GM21737 (cell line): ENCODE data around the gene TCF12.
"Not testable (repeated sequence)": the region's sequence is repeated elsewhere in the genome, so short reads cannot be mapped to it uniquely, and the experiment has no call there.

ENCODE experiments used
- ATAC-seq: cut with Tn5 transposase; IDR thresholded peaks from one replicate; pipeline ENCODE4 v1.9.1; 2021; ENCODE audit warnings: mild to moderate bottlenecking, moderate library complexity; ENCODE audit not compliant: unreplicated experiment

The TCF12 gene

DNA sequence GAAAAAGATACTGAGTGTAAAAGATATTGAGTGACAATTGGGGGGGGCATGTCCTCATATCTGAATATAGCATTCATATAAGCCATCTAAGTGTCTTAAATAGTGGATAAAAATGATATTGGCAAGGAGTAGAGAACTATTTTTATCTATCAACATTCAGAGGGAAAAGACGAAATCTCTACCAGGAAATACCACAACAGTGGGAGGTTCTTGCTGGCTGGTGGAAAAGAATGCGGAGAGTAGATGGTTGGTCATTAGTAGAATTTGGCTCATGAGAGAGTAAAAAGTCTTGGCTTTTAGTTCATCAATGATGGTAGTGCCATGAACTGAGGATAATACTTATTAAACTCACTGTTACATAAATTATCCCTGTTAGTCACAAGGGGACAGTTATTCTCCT is 4.8 kb upstream of the TCF12 start:
- no peak for ATAC-seq

DNA sequence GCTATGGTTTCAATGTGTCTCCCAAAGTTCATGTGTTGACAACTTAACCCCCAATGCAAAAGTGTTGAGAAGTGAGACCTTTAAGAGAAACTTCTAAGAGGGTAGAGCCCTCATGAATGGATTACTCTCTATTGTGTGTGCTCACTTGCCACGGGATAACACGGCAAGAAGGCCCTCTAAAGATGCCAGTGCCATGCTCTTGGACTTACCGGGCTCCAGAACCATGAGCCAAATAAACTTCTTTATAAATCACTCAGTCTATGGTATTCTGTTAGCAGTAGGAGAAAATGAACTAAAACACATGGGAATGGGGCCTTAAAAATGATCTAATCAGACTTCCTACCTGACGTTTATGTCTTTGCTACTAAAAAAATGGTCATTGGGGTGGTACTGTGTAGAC is 2.6 kb upstream of the TCF12 start:
- ATAC-seq, result no peak

DNA sequence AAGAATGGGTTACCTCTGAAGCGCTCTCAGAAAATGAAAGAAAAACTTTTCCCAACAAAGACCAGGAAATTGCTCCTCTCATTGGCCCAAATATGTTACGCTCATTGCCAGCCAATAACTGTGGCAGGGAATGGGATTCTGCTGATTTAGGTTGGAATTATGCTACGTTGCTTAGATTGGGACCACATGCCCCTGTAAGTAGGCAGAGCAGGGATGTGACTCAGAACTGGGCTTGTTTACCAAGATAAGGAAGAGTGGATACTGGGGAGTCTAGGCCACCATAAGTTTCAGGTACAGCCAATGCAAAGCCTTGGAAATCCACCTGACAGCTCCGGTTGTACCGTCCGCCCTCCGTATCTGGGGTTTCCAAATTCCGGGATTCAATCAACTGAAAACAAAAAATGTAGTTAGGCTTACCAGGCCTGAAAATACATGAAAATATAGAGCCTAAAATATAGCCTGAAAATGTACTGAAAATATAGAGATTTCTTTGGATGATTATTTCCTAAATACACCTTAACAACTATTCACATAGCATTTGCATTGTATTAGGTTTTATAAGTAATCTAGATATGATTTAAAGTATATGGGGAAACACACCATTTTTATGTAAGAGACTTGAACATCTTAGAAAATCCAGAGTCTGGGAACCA is 1.5 kb upstream of the TCF12 start:
- no peak for ATAC-seq

DNA sequence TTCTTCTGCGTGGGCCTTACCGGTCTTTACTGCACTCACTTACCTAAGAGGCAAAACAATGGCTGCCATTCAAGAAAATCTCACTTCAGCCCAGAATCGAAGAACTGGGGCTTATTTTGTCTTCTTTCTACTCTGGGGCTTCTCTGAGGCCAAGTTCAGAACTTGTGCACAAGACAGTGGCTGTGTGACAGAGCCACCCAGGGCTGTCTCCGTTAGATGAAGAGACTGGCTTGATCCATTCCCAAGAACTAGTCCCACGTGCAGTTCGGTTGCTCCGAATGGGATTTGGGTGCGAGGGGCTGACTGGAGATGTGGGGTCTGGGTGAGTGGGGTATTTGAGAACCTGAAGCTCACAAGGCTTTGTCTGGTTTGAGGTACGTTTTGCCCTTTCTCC is 795 bp upstream of the TCF12 start:
- ATAC-seq, result peak; percentile 8

DNA sequence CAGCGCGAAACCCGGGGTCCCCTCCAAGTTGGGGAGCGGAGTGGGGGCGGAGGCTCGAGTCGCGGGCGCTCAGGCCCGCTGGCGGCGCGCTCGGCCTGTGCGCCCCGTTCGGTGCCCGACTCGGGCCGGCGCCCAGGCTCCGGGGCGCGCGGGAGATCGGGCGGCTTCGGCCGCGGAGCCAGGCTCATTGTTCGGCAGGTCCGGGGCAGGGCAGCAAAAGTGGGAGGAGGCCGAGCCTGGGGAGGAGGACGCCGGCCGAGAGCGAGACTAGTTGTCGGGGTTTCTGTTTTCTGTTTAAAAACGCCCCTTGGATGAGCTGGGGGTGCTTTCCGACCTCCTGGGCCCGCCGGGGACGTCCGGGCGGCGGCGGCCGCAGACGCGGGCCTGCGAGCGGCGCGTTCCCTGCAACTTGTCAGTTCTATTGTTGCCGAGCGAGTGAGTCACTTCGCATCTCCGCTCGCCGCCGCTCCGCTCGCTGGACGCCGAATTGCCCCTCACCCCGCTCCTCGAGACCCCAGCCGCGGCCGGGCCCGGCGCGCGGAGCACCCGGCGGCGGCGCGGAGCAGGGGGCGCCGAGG is 676 bp downstream of the TCF12 start:
- ATAC-seq, result peak; percentile 24

DNA sequence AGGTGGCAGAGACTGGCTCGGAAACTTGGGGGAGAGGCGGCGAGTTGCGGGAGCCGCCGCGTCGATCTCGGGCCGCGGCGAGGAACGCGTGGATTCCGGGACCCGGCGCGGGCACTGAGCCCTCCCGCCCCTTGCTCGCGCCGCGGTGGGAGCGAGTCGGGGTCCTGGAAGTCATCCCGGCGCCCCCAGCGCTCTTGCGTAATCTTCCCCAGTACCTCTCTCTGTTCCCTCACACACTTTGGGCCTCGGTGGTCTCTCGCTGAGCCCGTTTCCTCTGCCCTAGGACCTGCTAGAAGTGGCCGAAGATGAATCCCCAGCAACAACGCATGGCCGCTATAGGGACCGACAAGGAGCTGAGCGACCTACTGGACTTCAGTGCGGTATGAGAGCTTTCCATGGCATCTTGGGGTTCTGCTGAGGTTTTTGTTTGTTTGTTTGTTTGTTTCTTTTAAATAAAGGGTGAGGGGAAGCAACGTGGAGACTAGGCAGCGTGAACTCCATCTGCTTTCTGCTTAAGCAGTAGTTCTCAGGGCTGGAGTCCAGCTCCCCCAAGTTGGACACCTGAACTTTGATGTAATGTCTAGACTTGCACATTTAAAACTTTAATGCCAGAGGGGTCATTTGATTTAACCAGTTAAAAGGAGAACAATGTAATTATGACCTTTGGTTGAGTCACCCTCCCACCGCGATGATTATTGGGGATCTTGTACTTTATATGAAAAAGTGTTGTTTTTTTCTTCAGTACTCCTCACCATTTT is 1.3 kb downstream of the TCF12 start:
- peak; percentile 9 for ATAC-seq

DNA sequence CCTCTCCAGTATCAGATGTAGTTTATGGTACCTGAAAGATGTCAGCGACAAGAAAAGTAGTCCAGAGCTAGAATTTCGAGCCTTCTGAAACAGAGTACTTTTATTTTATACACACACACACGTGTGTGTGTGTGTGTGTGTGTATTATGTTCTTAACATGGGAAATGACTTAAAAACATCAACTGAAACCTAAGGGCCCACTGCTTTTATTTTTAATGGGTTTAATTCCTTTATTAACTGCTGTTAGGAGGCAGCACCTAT is 1.9 kb downstream of the TCF12 start:
- no peak for ATAC-seq

DNA sequence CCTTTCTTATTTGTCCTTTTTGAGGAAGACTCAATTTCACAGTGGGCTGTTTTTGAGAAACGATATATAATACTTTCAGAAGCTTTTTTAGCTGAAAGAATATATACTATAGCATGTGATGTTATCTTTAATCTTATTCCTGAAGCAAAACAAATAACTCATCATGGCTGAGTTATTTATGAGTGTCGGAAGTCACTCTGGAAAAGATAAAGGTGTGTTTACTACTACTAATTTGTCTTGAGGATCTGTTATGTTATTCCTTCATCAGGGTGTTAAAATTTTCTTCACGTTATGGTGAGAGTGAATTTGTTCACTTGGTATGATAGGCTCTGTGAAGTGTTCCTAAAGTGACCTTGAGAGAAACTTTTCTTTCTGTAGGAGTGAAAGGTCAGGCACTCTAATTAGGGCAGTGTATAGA is 4.7 kb downstream of the TCF12 start:
- no peak for ATAC-seq

DNA sequence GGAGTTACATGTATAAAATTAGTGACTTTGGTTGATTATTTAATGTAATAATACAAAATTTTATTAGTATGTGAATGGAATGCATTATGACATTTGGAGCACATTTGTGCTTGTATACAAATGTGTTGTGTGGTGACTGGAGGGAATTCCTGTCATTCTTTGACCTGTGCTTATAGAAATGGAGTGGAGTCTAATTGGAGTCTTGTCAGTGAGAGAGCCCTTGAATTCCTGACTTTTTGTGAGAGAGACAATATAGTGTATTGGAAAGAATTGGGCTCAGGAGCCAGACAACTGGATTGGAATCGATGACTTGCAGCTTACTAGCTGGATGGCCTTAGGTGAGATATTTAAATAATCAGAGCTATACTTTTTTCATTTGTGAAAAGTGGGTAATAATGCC is 9.4 kb downstream of the TCF12 start:
- ATAC-seq, result no peak

DNA sequence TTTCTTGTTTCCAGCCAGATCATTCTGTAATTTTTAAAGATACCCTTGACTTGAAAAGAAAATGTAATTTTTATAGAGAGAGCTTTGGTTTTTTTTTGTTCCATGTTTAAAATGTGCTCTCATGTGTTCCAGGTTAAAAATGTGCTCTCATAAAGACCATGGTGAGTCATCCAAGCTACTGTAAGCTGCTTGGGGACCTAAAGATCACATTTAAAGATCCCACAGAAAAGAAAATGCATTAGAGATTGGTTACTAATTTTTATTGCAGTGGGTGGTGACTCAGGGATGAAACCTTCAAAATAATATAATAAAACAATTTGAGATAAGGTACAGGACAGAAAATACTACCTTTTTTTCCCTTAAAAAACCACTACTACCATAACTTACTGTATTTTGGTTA is 11.0 kb downstream of the TCF12 start:
- no peak for ATAC-seq

DNA sequence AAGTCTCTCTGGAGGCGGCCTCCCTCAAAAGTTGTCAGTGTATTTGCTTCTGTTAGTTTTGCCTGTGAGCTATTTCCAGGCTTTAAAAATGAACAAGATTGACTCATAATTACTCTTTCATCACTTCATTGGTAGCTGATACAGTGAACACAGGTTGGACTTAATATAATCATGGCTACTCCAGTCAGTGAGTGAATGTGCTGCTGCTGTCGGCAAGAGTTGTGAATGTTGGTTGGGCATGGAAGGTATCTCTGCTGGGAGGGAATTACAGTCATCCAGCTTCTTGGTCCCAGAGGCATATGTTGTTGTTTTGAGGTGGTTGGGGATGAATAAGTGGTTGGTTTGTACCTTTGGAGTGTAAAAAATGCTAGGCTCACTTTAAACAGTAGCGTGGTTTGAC is 11.5 kb downstream of the TCF12 start:
- ATAC-seq, result no peak

DNA sequence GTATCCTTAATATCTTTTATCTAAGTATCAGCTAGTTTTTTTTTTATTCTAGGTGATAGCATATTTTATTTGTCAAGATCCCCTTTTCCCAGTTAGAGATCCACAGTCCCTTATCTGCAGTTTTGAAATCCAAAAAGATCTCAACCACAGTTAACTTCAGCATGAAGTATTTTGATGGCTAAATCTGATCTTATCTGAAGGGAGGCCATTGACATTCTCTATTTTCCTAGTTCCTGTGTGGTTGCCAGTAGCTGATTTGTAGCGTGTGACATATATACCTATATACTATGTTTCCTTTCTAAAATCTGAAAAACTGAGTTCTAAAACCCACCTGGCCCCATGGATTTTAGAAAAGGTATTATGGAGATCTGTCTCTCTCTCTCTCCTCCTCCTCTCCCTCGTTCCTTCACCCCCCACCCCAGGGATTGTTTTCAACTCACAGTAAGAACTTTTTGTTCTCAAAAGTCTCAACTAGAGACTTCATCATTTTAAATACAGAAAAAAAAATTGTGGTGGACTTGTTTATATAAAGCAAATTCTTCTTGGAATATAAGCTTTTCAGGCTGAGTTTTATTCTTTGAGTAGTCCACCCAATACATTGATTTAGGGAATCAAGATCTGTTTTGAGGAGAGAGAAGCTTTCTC is 12.3 kb downstream of the TCF12 start:
- ATAC-seq, result no peak

DNA sequence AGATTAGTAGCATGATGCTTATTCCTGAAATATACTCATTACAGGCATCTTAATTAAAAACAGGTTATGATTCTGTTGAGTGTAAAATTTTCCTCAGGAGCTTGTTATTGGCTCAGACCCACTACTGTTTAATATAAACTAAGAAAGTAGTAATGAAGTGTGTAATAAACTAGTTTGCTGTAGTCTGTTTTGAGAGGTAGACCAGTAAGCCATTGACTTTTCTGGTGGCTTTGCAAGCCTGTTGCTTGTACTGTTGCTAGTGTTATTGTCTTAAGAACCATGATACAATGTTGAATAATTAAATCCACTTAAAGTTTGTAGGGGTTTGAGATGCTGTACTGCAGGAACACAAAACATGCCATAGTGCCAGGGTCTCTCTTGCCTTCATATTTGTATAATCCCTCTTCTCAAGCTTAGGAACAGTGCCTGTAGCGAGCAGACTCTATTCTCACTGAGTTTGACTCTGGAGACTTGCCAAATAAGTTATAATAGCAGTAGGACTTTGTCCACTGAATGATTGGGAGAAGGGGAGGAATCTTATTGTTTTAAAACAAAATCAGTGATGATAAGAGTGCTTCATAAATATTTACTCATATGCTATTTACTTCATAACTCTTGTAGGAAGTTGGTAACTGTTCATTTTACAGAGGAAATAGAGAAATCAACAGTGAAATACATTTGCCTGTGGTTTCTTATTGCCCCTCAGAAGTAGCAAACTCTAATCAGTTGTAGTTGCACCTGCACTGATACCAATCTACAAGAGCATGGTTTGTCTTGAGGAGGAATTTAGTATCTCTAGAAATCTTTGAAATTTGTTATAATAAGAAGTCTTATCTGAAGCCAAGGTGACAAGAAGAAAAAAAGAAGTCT is 13.4 kb downstream of the TCF12 start:
- ATAC-seq, result no peak

DNA sequence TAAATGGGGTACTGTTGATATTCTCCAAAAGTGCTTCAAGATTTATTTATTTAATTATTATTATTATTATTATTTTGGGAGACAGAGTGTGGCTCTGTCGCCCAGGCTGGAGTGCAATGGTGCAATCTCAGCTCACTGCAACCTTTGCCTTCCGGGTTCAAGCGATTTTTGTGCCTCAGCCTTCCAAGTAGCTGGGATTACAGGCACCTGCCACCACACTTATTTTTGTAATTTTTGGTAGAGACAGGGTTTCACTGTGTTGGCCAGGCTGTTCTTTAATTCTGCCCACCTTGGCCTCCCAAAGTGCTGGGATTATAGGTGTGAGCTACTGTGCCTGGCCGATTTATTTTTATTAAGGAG is 14.0 kb downstream of the TCF12 start:
- ATAC-seq, result not testable (repeated sequence)

DNA sequence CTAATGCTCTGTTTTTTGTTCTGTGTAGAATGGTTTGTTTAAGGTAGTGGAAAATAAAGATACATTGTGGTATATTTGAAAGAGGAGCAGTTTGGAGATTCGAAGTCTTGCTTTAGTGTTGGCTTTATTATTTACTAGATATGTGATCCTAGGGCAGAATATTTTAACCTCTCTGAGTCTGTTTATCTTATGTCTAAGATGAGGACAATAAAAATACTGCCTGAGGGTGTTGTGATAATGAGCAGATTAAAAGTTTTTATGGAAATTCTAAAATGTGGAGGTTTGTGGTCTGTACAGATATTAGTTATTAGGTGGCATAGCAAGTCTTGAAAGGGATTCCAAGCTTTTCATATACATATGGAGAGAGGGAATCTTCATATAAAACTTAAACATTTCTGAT is 15.0 kb downstream of the TCF12 start:
- ATAC-seq, result no peak

DNA sequence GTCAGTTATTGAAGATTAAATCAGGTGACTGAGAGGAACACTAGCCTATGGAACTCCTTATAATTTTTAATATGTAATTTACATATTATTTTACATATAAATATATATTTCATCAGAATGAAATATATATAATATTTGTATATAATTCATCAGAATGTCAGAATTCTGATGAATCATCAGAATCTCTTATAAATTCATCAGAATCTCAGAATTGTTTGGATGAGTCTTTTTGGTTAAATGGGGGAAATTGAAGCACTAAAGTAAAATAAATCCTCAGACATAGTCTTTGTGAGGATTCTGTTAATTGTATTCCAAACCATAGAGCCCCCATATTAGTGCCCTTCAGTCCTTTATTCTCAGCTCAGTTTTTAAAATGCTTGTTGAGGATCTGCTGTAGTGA is 15.4 kb downstream of the TCF12 start:
- no peak for ATAC-seq

DNA sequence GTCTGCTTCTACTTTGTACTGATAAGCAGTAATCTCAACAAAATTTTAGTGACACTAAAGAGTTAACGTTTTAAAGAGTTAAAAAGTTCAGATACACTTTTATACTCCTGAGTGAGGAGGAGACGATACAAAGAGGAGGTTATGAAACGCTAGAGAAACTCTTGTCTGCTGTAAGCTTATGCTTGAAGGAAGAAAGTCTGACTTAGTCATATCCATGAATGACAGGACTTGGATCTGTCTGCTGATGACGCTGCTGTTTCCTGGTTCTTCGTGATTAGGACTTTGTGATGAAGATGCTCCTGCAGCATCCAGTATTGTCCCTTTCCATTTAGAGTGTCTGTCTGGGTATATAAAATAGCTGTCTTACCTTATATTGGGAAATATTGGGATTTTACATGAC is 15.8 kb downstream of the TCF12 start:
- ATAC-seq, result no peak

DNA sequence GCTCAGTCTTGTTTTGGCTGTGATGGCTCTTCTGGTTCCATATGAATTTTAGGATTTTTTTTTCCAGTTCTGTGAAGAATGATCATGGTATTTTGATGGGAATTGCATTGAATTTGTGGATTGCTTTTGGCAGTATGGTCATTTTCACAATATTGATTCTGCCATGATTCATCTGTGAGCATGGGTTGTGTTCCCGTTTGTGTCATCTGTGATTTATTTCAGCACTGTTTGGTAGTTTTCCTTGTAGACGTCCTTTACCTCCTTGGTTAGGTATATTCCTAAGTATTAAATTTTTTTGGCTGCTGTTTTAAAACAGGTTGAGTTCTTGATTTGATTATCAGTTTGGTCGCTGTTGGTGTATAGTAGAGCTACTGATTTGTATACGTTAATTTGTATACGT is 18.5 kb downstream of the TCF12 start:
- ATAC-seq, result no peak

DNA sequence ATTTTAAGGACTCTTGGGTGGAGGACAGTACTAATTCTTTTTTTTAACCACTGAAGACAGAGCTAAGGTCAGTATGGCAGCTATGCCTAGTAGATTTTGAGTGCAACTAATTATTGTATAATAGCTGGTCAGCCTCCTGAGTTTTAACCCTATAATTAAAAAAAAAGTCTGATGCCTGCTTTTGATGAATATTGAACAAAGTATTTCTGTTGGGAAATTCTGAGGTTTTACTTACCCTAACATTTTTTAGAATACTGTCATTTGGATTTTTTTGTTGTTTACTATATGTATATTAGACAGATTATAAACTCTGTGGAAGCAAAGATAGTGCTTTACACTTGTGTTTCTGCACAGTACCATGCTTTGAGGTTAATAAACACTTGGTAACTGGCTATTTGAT is 20.8 kb downstream of the TCF12 start:
- no peak for ATAC-seq

DNA sequence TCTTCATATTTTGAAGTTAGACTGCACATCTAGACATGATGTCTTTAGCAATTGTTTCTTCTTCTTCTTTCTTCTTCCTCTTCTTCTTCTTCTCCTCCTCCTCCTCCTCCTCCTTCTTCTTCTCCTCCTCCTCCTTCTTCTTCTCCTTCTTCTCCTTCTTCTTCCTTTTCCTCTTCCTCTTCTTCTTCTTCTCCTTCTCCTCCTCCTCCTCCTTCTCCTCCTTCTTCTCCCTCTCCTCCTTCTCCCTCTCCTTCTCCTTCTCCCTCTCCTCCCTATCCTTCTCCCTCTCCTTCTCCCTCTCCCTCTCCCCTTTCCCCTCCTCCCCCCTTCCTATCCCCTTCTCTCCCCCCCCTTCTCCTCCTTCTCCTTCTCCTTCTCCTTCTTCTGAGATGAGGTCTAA is 21.9 kb downstream of the TCF12 start:
- no peak for ATAC-seq

DNA sequence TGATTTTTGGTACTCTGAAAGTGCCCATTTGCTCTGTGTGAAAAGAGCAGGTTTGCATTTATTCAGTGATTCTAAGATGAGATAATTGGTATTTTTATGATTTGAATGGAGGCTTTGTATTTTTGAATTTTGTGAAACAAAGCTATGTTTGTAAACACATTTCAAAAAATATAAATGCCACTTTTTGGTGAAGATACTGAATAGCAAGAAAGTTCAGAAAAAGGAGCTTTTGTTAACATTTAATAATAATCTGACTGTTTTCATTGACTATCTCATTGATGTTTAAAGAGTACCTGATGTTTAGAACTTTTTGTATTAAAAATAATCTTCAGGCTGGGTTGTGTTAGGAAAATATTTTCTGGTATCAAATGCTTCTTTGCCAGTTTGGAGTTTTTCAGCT is 23.7 kb downstream of the TCF12 start:
- ATAC-seq, result no peak
